ENCODE results near the gene TBC1D1.

Gene TBC1D1

DNA sequence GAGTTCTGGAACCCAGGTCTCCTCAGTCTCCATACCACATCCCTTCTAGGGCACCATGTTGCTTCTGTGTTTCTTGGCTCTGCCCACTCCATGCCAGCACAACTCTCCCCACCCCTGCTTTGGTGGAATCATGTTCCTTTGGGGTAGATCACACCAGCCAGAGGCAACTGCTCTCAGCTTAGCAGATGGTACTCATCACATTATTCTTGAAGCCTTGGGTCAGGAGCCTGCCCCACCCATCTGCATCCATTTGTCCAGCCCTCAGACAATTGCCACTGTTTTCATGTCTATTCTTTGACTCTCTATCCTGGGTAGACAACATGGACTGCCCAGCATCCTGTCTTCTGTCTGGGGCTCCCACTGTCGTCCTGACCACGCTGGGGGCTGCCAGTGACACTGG, 216.9 kb downstream of the TBC1D1 start:
- no peak for DNase-seq

DNA sequence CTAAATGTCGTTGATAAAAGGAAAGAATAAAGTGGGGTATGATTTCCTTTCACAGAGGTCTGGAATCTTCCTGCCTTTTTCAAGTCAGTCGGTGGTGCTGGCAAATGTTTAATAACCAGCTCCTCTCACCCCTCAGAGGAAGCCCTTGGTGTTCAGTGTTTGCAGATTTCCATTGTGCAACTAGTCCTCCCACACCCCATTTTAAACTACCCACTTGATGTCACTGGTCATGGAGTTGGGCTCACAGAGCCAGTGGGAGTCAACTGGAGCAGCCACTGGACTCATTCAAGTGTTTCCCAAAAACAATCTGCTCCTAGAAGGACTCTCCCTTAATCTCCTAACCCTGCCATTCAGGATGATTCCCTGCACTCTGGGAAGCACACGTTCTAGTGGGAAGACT, 218.5 kb downstream of the TBC1D1 start:
- DNase-seq = no peak

GRCh38 chr4:38109896-38110295, 219.0 kb downstream of the TBC1D1 start:
- DNase-seq = no peak

DNA sequence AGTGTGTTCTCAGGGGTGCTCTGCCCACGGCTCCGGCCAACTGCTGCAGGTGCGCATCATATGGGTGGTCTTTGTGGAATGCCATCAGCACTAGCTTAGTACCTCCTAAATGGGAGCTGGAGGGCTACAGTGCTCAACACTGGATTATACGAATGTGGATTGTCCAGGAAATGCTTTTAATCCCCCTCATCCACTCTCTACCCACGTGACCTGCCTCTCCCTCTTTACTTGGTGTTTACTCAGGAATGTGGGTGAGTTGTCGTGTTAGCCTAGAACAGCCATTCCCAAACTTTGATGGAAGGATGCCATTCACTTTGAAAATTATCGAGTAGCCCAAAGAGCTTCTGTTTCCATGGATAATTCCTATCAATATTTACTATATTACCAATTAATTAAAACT, 220.1 kb downstream of the TBC1D1 start:
- no peak for DNase-seq

DNA sequence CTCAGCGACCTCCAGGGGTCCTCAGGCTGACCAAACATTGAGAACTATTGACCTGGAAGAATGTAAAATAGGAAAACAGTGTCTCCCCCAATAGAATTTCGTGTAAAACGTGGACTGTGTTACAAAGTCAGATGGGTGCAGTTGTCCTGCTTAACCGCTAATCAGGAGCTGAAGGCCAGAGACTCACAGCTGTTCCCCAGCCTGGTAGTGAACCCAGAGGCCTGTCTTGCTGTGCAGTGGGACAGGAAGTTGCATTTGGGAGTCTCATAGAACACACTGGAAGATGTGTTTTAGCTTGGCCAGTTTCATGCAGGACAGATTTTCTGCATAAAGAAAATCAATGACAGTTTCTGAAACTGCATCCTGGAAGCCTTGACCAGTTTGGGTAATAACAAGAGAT, 220.8 kb downstream of the TBC1D1 start:
- DNase-seq = no peak

- DNase-seq = no peak
Observed at GRCh38 chr4:38113132-38113531, 222.2 kb downstream of the TBC1D1 start.

DNA sequence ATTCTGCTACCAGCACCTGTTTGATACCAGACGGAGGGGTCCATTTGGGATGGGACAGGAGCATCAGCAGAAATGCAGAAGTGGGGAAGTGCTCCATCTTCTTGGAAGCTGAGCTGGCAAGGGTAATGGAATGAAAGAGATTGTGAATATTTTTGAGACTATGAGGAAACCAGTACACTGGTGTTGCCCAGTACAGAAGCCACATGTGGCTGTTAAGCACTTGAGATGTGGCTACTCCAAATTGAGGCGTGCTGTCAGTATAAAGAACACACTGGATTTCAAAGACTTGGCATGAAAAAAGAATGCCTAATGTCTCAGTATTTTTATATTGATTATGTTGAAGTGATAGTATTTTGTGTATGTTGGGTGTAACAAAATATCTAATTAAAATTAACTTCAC, 222.7 kb downstream of the TBC1D1 start:
- DNase-seq = no peak

DNA sequence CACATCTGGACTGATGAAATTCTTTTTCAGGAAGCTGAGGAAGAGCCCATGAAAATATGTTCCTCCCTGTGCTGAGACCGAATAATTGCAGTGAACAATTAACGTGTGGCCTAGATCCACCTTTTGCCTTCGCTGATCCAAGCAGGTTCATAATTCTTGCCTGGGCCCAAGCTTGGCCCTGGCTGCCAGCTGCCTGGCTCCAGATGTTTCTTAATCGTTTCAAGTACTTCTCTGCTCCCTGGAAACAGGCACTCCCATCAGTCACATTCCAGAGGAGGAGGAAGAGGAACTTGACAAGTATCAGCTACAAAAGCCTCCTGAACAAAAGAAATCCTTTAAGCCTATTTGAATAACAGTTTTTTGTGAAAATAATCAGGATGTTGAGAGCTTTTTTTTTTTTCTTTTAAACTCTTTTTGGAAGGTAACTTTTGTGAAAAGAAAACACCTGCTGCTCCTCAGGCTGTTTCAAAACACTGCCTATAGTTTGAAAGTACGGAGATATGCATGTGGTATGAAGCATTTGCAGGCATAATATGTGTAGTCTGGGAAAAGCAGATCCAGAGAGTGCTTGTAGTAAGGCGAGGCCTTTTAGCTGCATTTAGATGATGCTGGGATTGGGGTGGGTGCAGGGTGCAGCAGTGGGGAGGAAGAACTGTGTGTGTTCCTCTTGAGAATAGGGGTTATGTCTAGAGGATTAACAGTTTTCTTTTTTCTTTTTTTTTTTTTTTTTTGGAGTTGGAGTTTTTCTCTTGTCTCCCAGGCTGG, 223.7 kb downstream of the TBC1D1 start:
- DNase-seq = no peak

GRCh38 chr4:38115601-38116000, 224.7 kb downstream of the TBC1D1 start:
- DNase-seq = no peak

- DNase-seq = no peak
Observed at GRCh38 chr4:38117591-38117990, 226.7 kb downstream of the TBC1D1 start.

DNA sequence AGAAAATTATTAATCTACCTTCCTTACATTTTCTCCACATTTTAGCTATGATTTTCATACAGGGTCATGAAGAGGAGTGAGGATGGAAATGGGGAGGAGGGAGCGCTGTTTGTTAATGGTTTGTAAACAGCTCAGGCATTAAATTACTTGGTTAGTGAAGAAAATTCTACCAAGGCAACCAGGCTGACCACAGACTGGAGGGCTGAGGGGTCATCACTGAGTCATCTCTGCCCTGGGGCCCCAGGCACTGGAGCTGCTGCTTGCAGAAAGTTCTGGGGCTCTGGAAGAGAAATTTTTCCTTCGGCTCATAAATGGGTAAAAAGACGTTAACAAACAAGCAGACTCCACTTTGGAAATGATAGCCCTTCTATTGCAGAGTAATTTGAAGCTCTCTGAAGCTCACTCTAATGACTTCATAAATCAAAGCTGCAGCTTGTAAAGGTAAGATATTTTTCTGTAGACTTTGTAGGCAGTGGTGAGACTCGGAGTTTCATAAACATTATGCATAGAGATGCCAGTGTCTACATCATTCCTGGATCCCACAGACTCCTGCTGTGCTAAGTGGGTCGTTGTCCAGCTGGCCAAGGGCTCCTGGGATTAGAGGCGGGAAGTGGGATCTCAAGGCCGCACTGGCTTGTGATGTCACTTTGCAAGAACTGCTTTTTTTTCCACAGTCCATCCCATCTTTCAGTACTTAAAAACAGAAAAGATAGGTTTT, 228.9 kb downstream of the TBC1D1 start:
- no peak for DNase-seq

DNA sequence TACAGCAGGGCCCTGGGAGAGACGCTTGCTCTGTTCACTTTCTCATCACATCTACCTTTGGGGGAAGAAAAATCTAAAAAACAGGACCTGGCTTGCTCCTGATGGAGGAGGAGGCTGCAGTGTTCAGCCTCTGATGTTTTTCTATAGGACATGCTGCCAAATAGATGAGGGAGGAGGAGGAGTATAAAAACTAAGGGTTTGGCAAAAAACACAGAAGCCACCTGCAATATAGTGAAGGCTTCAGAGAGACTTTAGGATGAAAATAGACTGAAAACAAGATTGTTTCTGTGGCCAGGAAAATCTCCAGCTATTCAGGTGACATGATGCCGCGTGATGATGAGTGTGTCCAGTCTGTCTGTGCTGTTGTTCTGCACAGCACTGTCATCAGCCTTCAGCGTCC, 229.9 kb downstream of the TBC1D1 start:
- no peak for DNase-seq

GRCh38 chr4:38122060-38122459, 231.2 kb downstream of the TBC1D1 start:
- DNase-seq = no peak

GRCh38 chr4:38123555-38123954, 232.7 kb downstream of the TBC1D1 start:
- no peak for DNase-seq

DNA sequence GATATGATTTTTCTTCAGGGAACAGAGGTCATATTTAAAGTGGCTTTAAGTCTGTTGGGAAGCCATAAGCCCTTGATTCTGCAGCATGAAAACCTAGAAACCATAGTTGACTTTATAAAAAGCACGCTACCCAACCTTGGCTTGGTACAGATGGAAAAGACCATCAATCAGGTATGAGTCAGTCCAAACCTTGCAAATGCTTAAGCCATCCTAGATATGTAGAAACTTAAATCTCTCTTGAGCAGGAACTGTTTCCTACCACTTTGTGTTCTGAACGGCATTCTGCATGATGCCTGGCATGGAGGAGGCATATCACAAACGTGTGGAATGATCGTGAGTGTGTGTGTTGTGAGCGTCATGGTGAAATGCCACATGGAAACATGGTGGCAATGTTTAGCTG, 234.1 kb downstream of the TBC1D1 start:
- DNase-seq = no peak

- DNase-seq = no peak
Observed at GRCh38 chr4:38125816-38126215, 234.9 kb downstream of the TBC1D1 start.

DNA sequence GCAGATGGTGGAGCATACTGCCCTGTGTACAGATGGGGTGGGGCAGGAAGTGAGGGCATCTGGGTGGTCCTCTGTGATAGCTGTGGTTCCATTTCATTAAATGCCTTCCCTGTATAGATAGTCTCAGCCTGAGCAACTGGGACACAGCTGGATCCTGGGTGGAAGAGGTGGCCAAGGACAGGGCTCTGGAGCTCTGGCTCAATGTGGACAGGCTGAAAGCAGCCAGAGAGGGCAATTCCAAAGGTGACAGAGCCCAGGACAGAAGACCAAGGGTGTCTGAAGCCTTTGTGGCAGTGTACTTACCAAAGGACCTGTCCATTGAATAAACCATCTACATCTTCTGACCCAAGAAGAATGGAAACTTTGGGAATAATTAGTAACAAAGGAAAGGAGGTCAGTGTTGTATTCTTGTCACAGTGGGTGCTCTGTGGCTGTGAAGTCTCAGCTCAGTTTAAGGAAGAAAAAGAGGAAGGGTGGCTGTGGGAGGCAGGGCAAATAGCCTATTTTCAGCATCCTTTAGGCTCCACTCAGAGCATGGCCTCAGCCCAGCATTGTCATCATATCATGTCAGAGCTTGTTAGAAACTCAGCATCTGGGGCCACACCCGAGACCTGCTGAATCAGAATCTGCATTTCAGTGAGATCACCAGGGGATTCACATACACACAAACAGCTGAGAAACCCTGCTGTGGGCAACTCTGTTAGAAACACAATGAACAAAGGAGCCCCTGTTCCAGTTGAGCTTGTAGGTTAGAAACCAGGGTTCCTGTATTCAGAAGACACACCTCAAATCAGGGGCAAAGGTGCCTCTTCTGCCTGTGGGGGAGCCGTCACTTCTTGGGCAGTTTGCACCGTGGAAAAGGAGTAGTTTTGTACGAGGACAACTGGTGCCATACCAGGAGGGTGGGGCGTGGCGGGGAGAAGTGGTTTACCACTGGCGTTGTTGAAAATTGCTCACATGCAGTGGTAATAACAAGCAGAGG, 237.9 kb downstream of the TBC1D1 start:
- DNase-seq = no peak

- no peak for DNase-seq
Observed at GRCh38 chr4:38129460-38130227, 238.8 kb downstream of the TBC1D1 start.

GRCh38 chr4:38130884-38131283, 240.0 kb downstream of the TBC1D1 start:
- no peak for DNase-seq

- peak; percentile 19 for DNase-seq
Observed at GRCh38 chr4:38131371-38132091, 240.6 kb downstream of the TBC1D1 start.

- DNase-seq = no peak
Observed at GRCh38 chr4:38132107-38132673, 241.3 kb downstream of the TBC1D1 start.

Measured in effector CD8-positive, alpha-beta T cell (primary cell).